Measurements from ENCODE around the gene RUFY3.
A peak's percentile ranks its signal among the peaks of the same experiment; 100 is the strongest.

Gene RUFY3

DNA sequence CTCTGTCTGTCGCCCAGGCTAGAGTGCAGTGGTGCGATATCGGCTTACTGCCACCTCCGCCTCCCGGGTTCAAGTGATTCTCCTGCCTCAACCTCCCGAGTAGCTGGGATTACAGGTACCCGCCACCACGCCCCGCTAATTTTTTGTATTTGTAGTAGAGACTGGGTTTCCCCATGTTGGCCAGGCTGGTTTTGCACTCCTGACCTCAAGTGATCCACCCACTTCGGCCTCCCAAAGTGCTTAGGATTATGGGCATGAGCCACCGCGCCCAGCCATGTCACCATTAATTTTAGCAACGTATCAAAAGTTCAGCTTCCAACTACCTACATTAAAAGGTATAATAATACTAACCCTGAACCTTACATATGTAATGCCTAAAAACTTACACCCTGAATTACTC is 34.4 kb upstream of the RUFY3 start:
- Histone ChIP-seq H3K4me2 (ENCODE audit: low read length) (peak overlapping the region; percentile 90), H3K79me2 (ENCODE audit: control insufficient read depth, insufficient read depth, low read length, poor library complexity) (peaks cover 10% of the 10 kb centered on the region), H3K9ac (ENCODE audit: low read length) (peak overlapping the region; percentile 99), H4K91ac (ENCODE audit: low read depth, low read length) (peak overlapping the region; percentile 45), H3K27ac (ENCODE audit: low read depth, low read length) (peak overlapping the region; percentile 92), H2BK12ac (ENCODE audit: low read length) (no peak overlapping the region), H4K8ac (ENCODE audit: low read depth, low read length) (peak overlapping the region; percentile 98), H2AFZ (ENCODE audit: insufficient read depth, low read length, poor library complexity) (peak overlapping the region; percentile 97), H3K36me3 (ENCODE audit: control insufficient read depth in 1 of 2, insufficient read depth in 2 of 2, low read length in 2 of 2) (peaks cover 2 to 3% of the 10 kb centered on the region in 2 experiments), H3K4ac (ENCODE audit: low read depth, low read length) (no peak overlapping the region), H2AK5ac (ENCODE audit: low read length) (no peak overlapping the region), H3K4me3 (ENCODE audit: low read depth, low read length) (peak overlapping the region; percentile 96), H3K9me3 (ENCODE audit: insufficient read depth, low read depth, low read length) (no peaks in the 10 kb centered on the region), H3K14ac (ENCODE audit: low read length) (no peak overlapping the region), H3K23ac (ENCODE audit: low read length) (no peak overlapping the region), H3K4me1 (ENCODE audit: control insufficient read depth in 1 of 2, insufficient read depth in 2 of 2, low read length in 2 of 2) (peaks cover 5 to 6% of the 10 kb centered on the region in 2 experiments), H3K18ac (ENCODE audit: low read length) (no peak overlapping the region), H4K12ac (ENCODE audit: low read depth, low read length) (peak overlapping the region; percentile 82), H2BK5ac (ENCODE audit: low read depth, low read length, poor library complexity) (peak overlapping the region; percentile 42), H3K27me3 (ENCODE audit: insufficient read depth, low read length) (no peaks in the 10 kb centered on the region), H3K79me1 (ENCODE audit: low read length) (peaks cover 8% of the 10 kb centered on the region), H2BK120ac (ENCODE audit: insufficient read depth, low read length, poor library complexity) (peak overlapping the region; percentile 8)
- DNase-seq: no peak
- no CpG with 5 or more reads among the region's 13 CpGs for WGBS (ENCODE audit: extremely low coverage, insufficient coverage, insufficient read length)

DNA sequence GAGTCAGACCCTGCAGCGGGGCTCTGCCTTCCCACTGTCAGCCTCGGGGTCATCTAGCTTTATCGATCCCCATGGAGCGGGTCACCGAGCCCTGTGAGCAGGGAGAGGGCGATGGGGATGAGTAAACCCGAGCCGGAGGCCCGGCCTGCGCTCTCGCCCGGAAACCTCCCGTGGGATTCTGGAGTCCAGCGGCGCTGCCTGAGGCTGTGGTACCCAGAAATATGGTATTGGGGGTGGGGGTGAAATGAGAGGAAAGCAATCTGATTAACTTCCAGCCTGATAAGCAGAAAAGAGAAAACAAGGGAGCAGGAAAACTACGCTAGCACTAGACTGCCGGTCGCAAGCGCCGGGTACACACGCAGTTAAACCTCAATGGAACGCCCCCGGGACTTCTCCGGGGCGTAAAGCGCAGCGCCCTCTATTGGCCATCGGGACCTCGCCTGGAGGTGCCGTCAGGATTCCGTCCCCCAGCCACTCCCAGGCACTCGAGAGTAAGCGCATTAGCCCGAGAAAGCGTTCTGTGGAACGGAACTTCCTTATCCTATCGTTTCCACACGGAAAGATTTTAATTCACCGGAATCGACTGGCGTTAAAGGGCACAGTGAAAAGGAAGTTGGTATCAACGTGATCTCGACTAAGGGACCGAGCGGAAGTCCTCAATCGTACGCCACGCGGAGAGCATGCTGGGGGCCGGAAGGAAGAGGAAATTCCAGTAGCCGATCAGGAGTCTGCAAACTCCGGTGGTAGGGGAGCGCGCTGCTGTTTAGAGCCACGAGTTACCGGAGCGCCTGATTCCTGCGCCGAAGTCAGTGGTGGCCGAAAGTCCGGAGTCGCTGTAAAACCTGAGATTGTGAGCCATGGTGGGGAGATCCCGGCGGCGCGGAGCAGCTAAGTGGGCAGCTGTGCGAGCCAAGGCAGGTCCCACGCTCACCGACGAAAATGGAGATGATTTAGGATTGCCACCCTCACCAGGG is 33.7 kb upstream of the RUFY3 start, which contains the start of gene UTP3:
TSS of gene UTP3 (plus strand) at position 712 of the 974 bp plus-strand sequence. CDS start at position 858, 146 bp downstream.
- peaks cover 5 to 6% of the 10 kb centered on the region in 2 experiments for H3K4me1 ChIP-seq (ENCODE audit: control insufficient read depth in 1 of 2, insufficient read depth in 2 of 2, low read length in 2 of 2)
- peak within 1 kb of the TSS; percentile 42 for H2BK5ac ChIP-seq (ENCODE audit: low read depth, low read length, poor library complexity)
- DNase-seq: peak; percentile 95 to 99
- peak within 1 kb of the TSS; percentile 99 for H3K9ac ChIP-seq (ENCODE audit: low read length)
- no CpG with 5 or more reads among the region's 70 CpGs for WGBS (ENCODE audit: extremely low coverage, insufficient coverage, insufficient read length)
- H3K79me2 ChIP-seq (ENCODE audit: control insufficient read depth, insufficient read depth, low read length, poor library complexity): peaks cover 10% of the 10 kb centered on the region
- H2BK120ac ChIP-seq (ENCODE audit: insufficient read depth, low read length, poor library complexity): peak within 1 kb of the TSS; percentile 18
- peaks cover 8% of the 10 kb centered on the region for H3K79me1 ChIP-seq (ENCODE audit: low read length)
- H3K18ac ChIP-seq (ENCODE audit: low read length): peak within 1 kb of the TSS; percentile 77
- no peaks in the 10 kb centered on the region for H3K27me3 ChIP-seq (ENCODE audit: insufficient read depth, low read length)
- H3K36me3 ChIP-seq (ENCODE audit: control insufficient read depth in 1 of 2, insufficient read depth in 2 of 2, low read length in 2 of 2): peaks cover 2 to 3% of the 10 kb centered on the region in 2 experiments
- H2AK5ac ChIP-seq (ENCODE audit: low read length): peak within 1 kb of the TSS; percentile 33
- no peak within 1 kb of the TSS for H2BK12ac ChIP-seq (ENCODE audit: low read length)
- no peak within 1 kb of the TSS for H3K23ac ChIP-seq (ENCODE audit: low read length)
- H3K27ac ChIP-seq (ENCODE audit: low read depth, low read length): peak within 1 kb of the TSS; percentile 92
- H4K91ac ChIP-seq (ENCODE audit: low read depth, low read length): peak within 1 kb of the TSS; percentile 57
- H3K4ac ChIP-seq (ENCODE audit: low read depth, low read length): peak within 1 kb of the TSS; percentile 91
- H3K14ac ChIP-seq (ENCODE audit: low read length): peak within 1 kb of the TSS; percentile 81
- no peaks in the 10 kb centered on the region for H3K9me3 ChIP-seq (ENCODE audit: insufficient read depth, low read depth, low read length)
- peak within 1 kb of the TSS; percentile 90 for H3K4me2 ChIP-seq (ENCODE audit: low read length)
- peak within 1 kb of the TSS; percentile 96 for H3K4me3 ChIP-seq (ENCODE audit: low read depth, low read length)
- H2AFZ ChIP-seq (ENCODE audit: insufficient read depth, low read length, poor library complexity): peak within 1 kb of the TSS; percentile 97
- H4K8ac ChIP-seq (ENCODE audit: low read depth, low read length): peak within 1 kb of the TSS; percentile 98
- H4K12ac ChIP-seq (ENCODE audit: low read depth, low read length): peak within 1 kb of the TSS; percentile 91

DNA sequence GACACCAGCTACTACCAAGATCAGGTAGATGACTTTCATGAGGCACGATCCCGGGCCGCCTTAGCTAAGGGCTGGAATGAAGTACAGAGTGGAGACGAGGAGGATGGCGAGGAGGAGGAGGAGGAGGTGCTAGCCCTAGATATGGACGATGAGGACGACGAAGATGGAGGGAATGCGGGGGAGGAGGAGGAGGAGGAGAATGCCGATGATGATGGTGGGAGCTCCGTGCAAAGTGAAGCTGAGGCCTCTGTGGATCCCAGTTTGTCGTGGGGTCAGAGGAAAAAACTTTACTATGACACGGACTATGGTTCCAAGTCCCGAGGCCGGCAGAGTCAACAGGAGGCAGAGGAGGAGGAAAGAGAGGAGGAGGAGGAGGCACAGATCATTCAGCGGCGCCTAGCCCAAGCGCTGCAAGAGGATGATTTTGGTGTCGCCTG is 33.0 kb upstream of the RUFY3 start:
- Histone ChIP-seq H2BK5ac (ENCODE audit: low read depth, low read length, poor library complexity) (peak overlapping the region; percentile 28), H3K27ac (ENCODE audit: low read depth, low read length) (peak overlapping the region; percentile 59), H3K4me2 (ENCODE audit: low read length) (peak overlapping the region; percentile 90), H4K91ac (ENCODE audit: low read depth, low read length) (peak overlapping the region; percentile 57), H3K79me2 (ENCODE audit: control insufficient read depth, insufficient read depth, low read length, poor library complexity) (peaks cover 10% of the 10 kb centered on the region), H2AFZ (ENCODE audit: insufficient read depth, low read length, poor library complexity) (peak overlapping the region; percentile 50), H3K27me3 (ENCODE audit: insufficient read depth, low read length) (no peaks in the 10 kb centered on the region), H3K14ac (ENCODE audit: low read length) (peak overlapping the region; percentile 81), H3K36me3 (ENCODE audit: control insufficient read depth in 1 of 2, insufficient read depth in 2 of 2, low read length in 2 of 2) (peaks cover 2 to 5% of the 10 kb centered on the region in 2 experiments), H3K23ac (ENCODE audit: low read length) (no peak overlapping the region), H3K9ac (ENCODE audit: low read length) (peak overlapping the region; percentile 87), H4K8ac (ENCODE audit: low read depth, low read length) (peak overlapping the region; percentile 87), H3K18ac (ENCODE audit: low read length) (peak overlapping the region; percentile 71), H3K4ac (ENCODE audit: low read depth, low read length) (peak overlapping the region; percentile 91), H3K4me3 (ENCODE audit: low read depth, low read length) (peak overlapping the region; percentile 96), H2AK5ac (ENCODE audit: low read length) (peak overlapping the region; percentile 33), H2BK12ac (ENCODE audit: low read length) (no peak overlapping the region), H3K4me1 (ENCODE audit: control insufficient read depth in 1 of 2, insufficient read depth in 2 of 2, low read length in 2 of 2) (peaks cover 5 to 6% of the 10 kb centered on the region in 2 experiments), H2BK120ac (ENCODE audit: insufficient read depth, low read length, poor library complexity) (peak overlapping the region; percentile 18), H3K9me3 (ENCODE audit: insufficient read depth, low read depth, low read length) (no peaks in the 10 kb centered on the region), H4K12ac (ENCODE audit: low read depth, low read length) (peak overlapping the region; percentile 91), H3K79me1 (ENCODE audit: low read length) (peaks cover 8% of the 10 kb centered on the region)
- DNase-seq: no peak
- no CpG with 5 or more reads among the region's 19 CpGs for WGBS (ENCODE audit: extremely low coverage, insufficient coverage, insufficient read length)

DNA sequence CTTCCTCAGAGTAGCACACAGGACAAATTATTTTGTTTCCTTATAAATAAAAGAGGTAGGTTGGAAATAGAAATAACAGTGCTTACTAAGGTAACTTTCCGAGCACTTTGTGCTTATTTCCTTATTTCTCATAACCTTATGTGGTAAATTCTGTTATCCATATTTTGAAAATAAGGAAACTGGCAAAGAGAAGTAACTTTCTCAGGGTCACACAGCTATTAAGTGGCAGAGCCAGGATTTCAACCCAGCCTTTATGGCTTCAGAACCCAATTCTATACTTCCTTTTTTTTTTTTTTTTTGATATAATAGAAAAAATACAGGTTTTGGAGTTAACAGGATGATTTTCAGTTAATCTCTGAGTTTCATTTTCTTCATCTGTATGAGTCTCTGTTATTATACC is 30.1 kb upstream of the RUFY3 start:
- no peak overlapping the region for H3K9ac ChIP-seq (ENCODE audit: low read length)
- H2BK12ac ChIP-seq (ENCODE audit: low read length): no peak overlapping the region
- H2AK5ac ChIP-seq (ENCODE audit: low read length): no peak overlapping the region
- H2BK120ac ChIP-seq (ENCODE audit: insufficient read depth, low read length, poor library complexity): no peak overlapping the region
- H3K79me2 ChIP-seq (ENCODE audit: control insufficient read depth, insufficient read depth, low read length, poor library complexity): peaks cover 10% of the 10 kb centered on the region
- H3K27me3 ChIP-seq (ENCODE audit: insufficient read depth, low read length): no peaks in the 10 kb centered on the region
- no peak overlapping the region for H3K23ac ChIP-seq (ENCODE audit: low read length)
- no peak overlapping the region for H3K4me3 ChIP-seq (ENCODE audit: low read depth, low read length)
- no peak overlapping the region for H2BK5ac ChIP-seq (ENCODE audit: low read depth, low read length, poor library complexity)
- peaks cover 2 to 5% of the 10 kb centered on the region in 2 experiments for H3K36me3 ChIP-seq (ENCODE audit: control insufficient read depth in 1 of 2, insufficient read depth in 2 of 2, low read length in 2 of 2)
- no peak overlapping the region for H2AFZ ChIP-seq (ENCODE audit: insufficient read depth, low read length, poor library complexity)
- no peak for DNase-seq
- H3K27ac ChIP-seq (ENCODE audit: low read depth, low read length): no peak overlapping the region
- peaks cover 5 to 6% of the 10 kb centered on the region in 2 experiments for H3K4me1 ChIP-seq (ENCODE audit: control insufficient read depth in 1 of 2, insufficient read depth in 2 of 2, low read length in 2 of 2)
- no peak overlapping the region for H3K14ac ChIP-seq (ENCODE audit: low read length)
- no peak overlapping the region for H3K18ac ChIP-seq (ENCODE audit: low read length)
- H3K4me2 ChIP-seq (ENCODE audit: low read length): no peak overlapping the region
- H4K91ac ChIP-seq (ENCODE audit: low read depth, low read length): no peak overlapping the region
- no CpG with 5 or more reads among the region's 1 CpG for WGBS (ENCODE audit: extremely low coverage, insufficient coverage, insufficient read length)
- H4K12ac ChIP-seq (ENCODE audit: low read depth, low read length): no peak overlapping the region
- H3K4ac ChIP-seq (ENCODE audit: low read depth, low read length): no peak overlapping the region
- H3K79me1 ChIP-seq (ENCODE audit: low read length): peaks cover 8% of the 10 kb centered on the region
- no peak overlapping the region for H4K8ac ChIP-seq (ENCODE audit: low read depth, low read length)
- H3K9me3 ChIP-seq (ENCODE audit: insufficient read depth, low read depth, low read length): no peaks in the 10 kb centered on the region
